ENCODE results near the gene KCNG4.

Gene KCNG4

GRCh38 chr16:84260766-84261554 lies 21.1 kb upstream of the KCNG4 start:
- Mint-ChIP-seq H3K4me1 (no peaks in the 10 kb centered on the region), H3K36me3 (ENCODE audit: low read depth) (no peaks in the 10 kb centered on the region), H3K27me3 (ENCODE audit: low read depth) (peaks cover 17% of the 10 kb centered on the region), H3K27ac (no peak overlapping the region), H3K4me3 (no peak overlapping the region), H3K9me3 (no peaks in the 10 kb centered on the region)
- no peak for TF ChIP-seq CTCF (IDR thresholded peaks at IDR 0.05; ENCODE audit: unreplicated experiment in 3 of 3)

- Mint-ChIP-seq H3K27ac (no peak overlapping the region), H3K36me3 (ENCODE audit: low read depth) (no peaks in the 10 kb centered on the region), H3K4me1 (no peaks in the 10 kb centered on the region), H3K27me3 (ENCODE audit: low read depth) (peaks cover 17% of the 10 kb centered on the region), H3K9me3 (no peaks in the 10 kb centered on the region), H3K4me3 (no peak overlapping the region)
- TF ChIP-seq CTCF (IDR thresholded peaks at IDR 0.05; ENCODE audit: unreplicated experiment in 3 of 3) = no peak
Observed at GRCh38 chr16:84259691-84260090, 19.9 kb upstream of the KCNG4 start.

DNA sequence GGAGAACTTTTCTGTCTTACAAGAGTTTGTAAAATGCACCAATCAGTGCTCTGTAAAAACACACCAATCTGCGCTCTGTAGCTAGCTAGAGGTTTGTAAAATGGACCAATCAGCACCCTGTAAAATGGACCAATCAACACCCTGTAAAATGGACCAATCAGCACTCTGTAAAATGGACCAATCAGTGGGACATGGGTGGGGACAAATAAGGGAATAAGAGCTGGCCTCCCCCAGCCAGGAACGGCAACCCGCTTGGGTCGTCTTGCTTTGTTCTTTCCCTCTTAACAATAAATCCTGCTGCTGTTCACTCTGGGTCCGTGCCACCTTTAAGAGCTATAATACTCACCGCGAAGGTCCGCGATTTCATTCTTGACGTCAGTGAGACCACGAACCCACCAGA lies 18.5 kb upstream of the KCNG4 start:
- Mint-ChIP-seq H3K4me1 (no peaks in the 10 kb centered on the region), H3K4me3 (no peak overlapping the region), H3K36me3 (ENCODE audit: low read depth) (no peaks in the 10 kb centered on the region), H3K27me3 (ENCODE audit: low read depth) (peaks cover 13% of the 10 kb centered on the region), H3K27ac (no peak overlapping the region), H3K9me3 (no peaks in the 10 kb centered on the region)
- TF ChIP-seq CTCF (IDR thresholded peaks at IDR 0.05; ENCODE audit: unreplicated experiment in 3 of 3) = no peak

DNA sequence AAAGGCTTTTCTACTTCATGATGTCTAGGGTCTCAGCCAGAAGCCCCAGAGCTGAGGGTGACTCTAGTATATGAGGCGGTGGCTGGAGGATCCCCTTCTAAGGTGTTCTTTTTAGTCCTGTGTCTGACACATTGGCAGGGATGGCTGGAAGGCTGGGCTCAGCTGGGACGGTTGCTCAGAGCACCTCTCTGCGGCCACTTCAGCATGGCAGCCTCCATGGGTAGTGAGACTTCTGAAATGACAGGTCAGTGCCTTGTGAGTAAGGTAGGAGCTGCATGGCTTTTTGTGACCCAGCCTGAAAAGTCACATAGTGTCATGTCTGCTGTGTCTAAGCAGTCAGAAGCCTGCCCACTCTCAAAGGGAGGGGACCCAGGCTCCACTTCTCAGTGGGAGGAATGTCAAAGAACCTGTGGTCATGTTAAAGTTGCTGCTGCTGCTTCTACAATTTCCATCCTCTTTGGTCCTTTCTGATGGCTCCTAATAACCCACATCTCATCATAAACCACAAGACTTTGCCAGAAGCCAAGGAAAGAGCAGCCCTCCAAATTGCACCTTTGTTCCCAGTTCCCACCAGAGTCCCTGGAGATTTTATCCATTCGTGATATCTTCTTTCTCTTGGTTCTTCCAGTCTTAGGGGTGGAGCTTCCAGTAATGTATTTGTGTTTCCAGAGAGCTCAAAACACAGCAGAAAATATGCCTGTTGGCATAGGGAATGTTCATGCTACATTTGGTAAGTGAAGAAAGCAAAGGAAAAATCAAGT lies 15.4 kb upstream of the KCNG4 start:
- H3K4me3 Mint-ChIP-seq = no peak overlapping the region
- peaks cover 5% of the 10 kb centered on the region for H3K27me3 Mint-ChIP-seq (ENCODE audit: low read depth)
- peaks cover 2% of the 10 kb centered on the region for H3K9me3 Mint-ChIP-seq
- no peaks in the 10 kb centered on the region for H3K36me3 Mint-ChIP-seq (ENCODE audit: low read depth)
- TF ChIP-seq CTCF (IDR thresholded peaks at IDR 0.05; ENCODE audit: unreplicated experiment in 3 of 3) = no peak
- no peaks in the 10 kb centered on the region for H3K4me1 Mint-ChIP-seq
- H3K27ac Mint-ChIP-seq = no peak overlapping the region

- Mint-ChIP-seq H3K27ac (no peak overlapping the region), H3K4me1 (peaks cover 6% of the 10 kb centered on the region), H3K9me3 (peaks cover 2% of the 10 kb centered on the region), H3K36me3 (ENCODE audit: low read depth) (no peaks in the 10 kb centered on the region), H3K4me3 (no peak overlapping the region), H3K27me3 (ENCODE audit: low read depth) (peaks cover 5% of the 10 kb centered on the region)
- no peak for TF ChIP-seq CTCF (IDR thresholded peaks at IDR 0.05; ENCODE audit: unreplicated experiment in 3 of 3)
Observed at GRCh38 chr16:84254062-84254461, 14.2 kb upstream of the KCNG4 start.

Measured in nephron (organoid).